Cerebellar nuclear complex (tissue), 1 donor: ENCODE data around the gene COL27A1.

ENCODE experiments used
- DNase-seq, 2 experiments: peaks; one replicate each; lab custom pipeline; 2025; lab: John Stamatoyannopoulos, UW

The COL27A1 gene

GRCh38 chr9:114342755-114343440, 187.6 kb downstream of the COL27A1 start:
- no peak for DNase-seq

DNA sequence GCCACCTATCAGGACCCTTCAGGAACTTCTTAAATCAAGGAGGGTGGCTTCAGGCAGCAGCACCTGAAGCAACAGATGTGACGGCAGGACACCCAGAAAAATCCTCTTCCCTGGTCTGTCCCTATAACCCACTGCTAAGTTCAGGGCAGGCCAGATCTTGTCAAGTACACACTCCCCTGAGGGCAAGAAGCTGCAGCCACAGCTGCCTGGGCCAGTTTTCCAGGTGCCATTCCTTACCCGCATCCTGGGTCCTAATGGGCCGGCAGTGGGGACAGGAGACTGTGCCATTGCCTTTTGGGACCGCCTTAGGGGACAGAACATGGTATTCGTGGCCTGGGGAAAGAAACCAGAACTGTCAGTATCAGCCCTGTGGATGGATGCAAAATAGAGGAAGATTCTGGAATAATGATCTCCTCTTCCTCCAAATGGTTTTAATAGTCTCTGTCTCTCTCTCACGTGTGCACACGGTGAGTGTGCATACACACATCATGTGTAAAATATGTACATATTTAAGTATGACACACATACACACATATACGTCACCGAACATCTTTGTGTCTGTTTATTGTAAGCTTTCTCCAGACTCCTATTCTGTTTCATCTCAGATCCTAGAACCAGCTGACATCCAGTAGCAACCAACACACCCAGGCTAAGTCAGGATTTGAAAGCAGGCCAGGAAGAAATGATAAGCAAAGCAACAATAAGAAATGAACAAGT, 188.3 kb downstream of the COL27A1 start:
- DNase-seq, result no peak

DNA sequence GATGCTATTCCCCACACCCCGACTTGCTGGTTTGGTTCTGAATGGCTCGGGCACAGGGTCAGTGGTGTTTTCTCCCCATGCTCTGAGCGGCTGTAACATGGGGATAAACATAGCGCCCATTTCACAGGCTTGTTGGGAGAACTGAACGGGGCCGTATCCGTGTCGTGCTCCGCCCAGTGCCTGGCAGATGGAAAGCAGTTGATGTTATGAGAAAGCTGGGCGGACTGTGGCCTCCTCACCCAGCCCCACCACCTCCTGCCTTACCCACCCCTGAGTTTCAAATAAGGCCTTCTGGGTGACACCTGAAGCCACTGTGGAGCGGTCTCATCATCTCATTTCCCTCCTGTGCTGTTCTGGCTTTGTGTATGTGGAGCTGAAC, 188.8 kb downstream of the COL27A1 start:
- DNase-seq, result no peak

- no peak for DNase-seq
These were observed 189.4 kb downstream of the COL27A1 start for GRCh38 chr9:114344692-114345091.

DNA sequence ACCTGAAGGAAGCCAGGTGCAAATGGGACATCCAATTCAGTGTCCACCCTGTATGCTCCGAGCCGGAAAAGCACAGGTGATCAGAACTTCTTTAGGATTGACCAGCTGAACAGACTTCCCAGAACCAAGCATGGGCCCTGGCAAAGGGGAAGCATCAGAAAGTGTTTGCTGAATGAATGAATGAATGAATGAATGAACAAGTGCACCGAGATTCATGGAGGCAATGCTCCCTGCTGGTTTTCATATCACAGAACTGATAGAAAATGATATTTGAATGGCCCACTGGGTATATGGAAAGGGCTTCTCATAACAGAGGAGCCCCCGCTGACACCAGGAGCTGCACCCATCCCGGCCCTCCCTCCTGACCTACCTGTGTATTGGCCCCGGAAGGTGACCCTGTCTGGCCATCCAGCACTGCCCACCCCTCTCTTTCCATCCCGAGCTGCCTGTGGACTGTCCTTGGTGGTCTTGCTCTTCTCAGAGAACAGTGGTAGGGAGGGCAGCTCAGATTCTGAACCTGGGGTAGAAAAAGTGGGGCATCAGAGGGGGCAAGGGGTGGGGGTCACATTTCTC, 190.2 kb downstream of the COL27A1 start:
- no peak for DNase-seq

- no peak for DNase-seq
These were observed 190.8 kb downstream of the COL27A1 start for GRCh38 chr9:114346146-114346545.

GRCh38 chr9:114347675-114348074, 192.3 kb downstream of the COL27A1 start:
- DNase-seq, result no peak

GRCh38 chr9:114348261-114348905, 193.0 kb downstream of the COL27A1 start:
- DNase-seq, result no peak

- no peak for DNase-seq
These were observed 193.7 kb downstream of the COL27A1 start for GRCh38 chr9:114348906-114349482.

- no peak for DNase-seq
These were observed 194.6 kb downstream of the COL27A1 start for GRCh38 chr9:114349713-114350480.

- DNase-seq, result no peak
These were observed 195.5 kb downstream of the COL27A1 start for GRCh38 chr9:114350636-114351401.

GRCh38 chr9:114351932-114352331, 196.6 kb downstream of the COL27A1 start:
- no peak for DNase-seq

DNA sequence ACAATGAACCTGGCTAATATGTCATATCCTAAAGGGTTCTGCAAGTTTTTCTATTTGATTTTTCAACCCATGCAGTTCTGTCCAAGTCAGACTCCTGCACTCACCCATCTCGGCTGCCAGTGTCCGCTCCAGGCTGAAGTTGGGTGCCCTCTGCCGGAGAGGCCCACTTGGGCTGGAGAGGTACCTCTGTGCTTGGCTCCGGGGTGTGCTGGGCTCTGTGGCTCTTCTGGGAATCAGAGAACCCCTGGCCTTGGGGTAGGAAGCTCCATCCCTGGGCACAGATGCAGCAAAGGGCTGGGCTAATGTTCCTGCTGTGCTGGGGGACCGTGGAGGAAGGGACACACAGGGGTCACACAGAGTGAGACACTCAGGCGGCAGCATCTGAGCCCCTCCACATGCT, 200.5 kb downstream of the COL27A1 start:
- no peak for DNase-seq

- no peak for DNase-seq
These were observed 201.5 kb downstream of the COL27A1 start for GRCh38 chr9:114356792-114357191.

DNA sequence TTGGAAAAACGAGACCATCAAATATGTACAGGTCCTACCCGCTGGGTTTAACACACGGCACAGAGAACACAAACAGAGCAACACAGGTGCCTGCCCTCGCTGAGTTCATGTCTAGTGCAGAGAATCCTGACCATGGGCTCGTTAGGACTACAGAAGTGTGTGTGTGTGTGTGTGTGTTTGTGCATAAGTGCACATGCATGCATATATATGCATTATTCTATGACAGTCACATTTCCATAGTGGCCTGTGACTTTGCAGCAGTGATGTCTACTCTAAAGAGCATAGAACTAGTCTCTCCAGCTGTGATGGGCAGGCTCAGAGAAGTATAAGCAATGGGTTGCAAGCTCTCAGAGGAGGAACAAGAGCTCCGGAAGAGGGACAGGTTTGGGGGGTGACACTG, 202.0 kb downstream of the COL27A1 start:
- DNase-seq, result no peak

- DNase-seq, result no peak
These were observed 202.6 kb downstream of the COL27A1 start for GRCh38 chr9:114357911-114358328.

- DNase-seq, result no peak
These were observed 204.5 kb downstream of the COL27A1 start for GRCh38 chr9:114359801-114360200.

GRCh38 chr9:114361542-114361941, 206.2 kb downstream of the COL27A1 start:
- no peak for DNase-seq
